Testis (tissue), 2 donors: Measurements from ENCODE around the gene TMEM242.

Source experiments
- CTCF ChIP-seq, 3 experiments: fragments of 450-650 bp in 2 of 3; fragments of 200-600 bp in 1 of 3; sonication (generic) in 1 of 3; IDR thresholded peaks; one replicate each; pipeline ENCODE4 v1.5.1; 2016 to 2019; ENCODE audit warnings: antibody characterized with exemption in 3 of 3, mild to moderate bottlenecking in 2 of 3, moderate library complexity in 1 of 3
- POLR2A ChIP-seq: fragments of 450-650 bp; IDR thresholded peaks from one replicate; pipeline ENCODE4 v1.6.1; 2017; ENCODE audit warnings: antibody characterized with exemption, mild to moderate bottlenecking, moderate library complexity

GRCh38 chr6:157287923-157288322, 35.4 kb downstream of the TMEM242 start:
- TF ChIP-seq CTCF (IDR thresholded peaks at IDR 0.05) (no peak), POLR2A (no peak)
